ENCODE results near the gene SETD5.

The SETD5 gene

GRCh38 chr3:9397332-9397905 is at the start of gene SETD5:
TSS of gene SETD5 (plus strand) at chr3:9397615. CDS start at chr3:9428939, 31,324 bp downstream.
- no peak for TF ChIP-seq CTCF (IDR thresholded peaks at IDR 0.05; ENCODE audit: insufficient read depth, low read depth, low read length, missing control alignments)
- H3K4me3 ChIP-seq (ENCODE audit: low read depth, low read length), result peak within 1 kb of the TSS; percentile 97
- DNase-seq (ENCODE audit: low read depth), result peak; percentile 99

- no peak for TF ChIP-seq CTCF (IDR thresholded peaks at IDR 0.05; ENCODE audit: insufficient read depth, low read depth, low read length, missing control alignments)
- DNase-seq (ENCODE audit: low read depth), result no peak
- no peak overlapping the region for H3K4me3 ChIP-seq (ENCODE audit: low read depth, low read length)
Measured at GRCh38 chr3:9347887-9348286, 49.5 kb upstream of the SETD5 start.

- DNase-seq (ENCODE audit: low read depth), result peak; percentile 47
- no peak for TF ChIP-seq CTCF (IDR thresholded peaks at IDR 0.05; ENCODE audit: insufficient read depth, low read depth, low read length, missing control alignments)
- H3K4me3 ChIP-seq (ENCODE audit: low read depth, low read length), result no peak overlapping the region
Measured at GRCh38 chr3:9349321-9350117, 47.9 kb upstream of the SETD5 start.

GRCh38 chr3:9351709-9352126 is 45.7 kb upstream of the SETD5 start:
- no peak for TF ChIP-seq CTCF (IDR thresholded peaks at IDR 0.05; ENCODE audit: insufficient read depth, low read depth, low read length, missing control alignments)
- no peak overlapping the region for H3K4me3 ChIP-seq (ENCODE audit: low read depth, low read length)
- DNase-seq (ENCODE audit: low read depth), result no peak

- DNase-seq (ENCODE audit: low read depth), result peak; percentile 58
- H3K4me3 ChIP-seq (ENCODE audit: low read depth, low read length), result no peak overlapping the region
- peak; percentile 83 for TF ChIP-seq CTCF (IDR thresholded peaks at IDR 0.05; ENCODE audit: insufficient read depth, low read depth, low read length, missing control alignments)
Measured at GRCh38 chr3:9352917-9353752, 44.3 kb upstream of the SETD5 start.

GRCh38 chr3:9361691-9362388 is 35.6 kb upstream of the SETD5 start:
- peak overlapping the region; percentile 57 for H3K4me3 ChIP-seq (ENCODE audit: low read depth, low read length)
- DNase-seq (ENCODE audit: low read depth), result no peak
- no peak for TF ChIP-seq CTCF (IDR thresholded peaks at IDR 0.05; ENCODE audit: insufficient read depth, low read depth, low read length, missing control alignments)
